ENCODE data around the gene LRIG2.
"Not testable (repeated sequence)": the region's sequence is repeated elsewhere in the genome, so short reads cannot be mapped to it uniquely, and the experiment has no call there.

Gene LRIG2

GRCh38 chr1:113072757-113073478 is at the start of gene LRIG2:
TSS of gene LRIG2 (plus strand) at chr1:113073198. CDS start at chr1:113073407, 209 bp downstream.
- peak within 1 kb of the TSS; percentile 91 for H3K27ac ChIP-seq
- TF ChIP-seq CTCF (IDR thresholded peaks at IDR 0.05) (peak; percentile 96), ZFX (IDR thresholded peaks at IDR 0.05; ENCODE audit: borderline replicate concordance) (no peak)

GRCh38 chr1:113023316-113023715 is 49.7 kb upstream of the LRIG2 start:
- not testable (repeated sequence) for H3K27ac ChIP-seq

- no peak for TF ChIP-seq CTCF (IDR thresholded peaks at IDR 0.05)
- no peak for TF ChIP-seq ZFX (IDR thresholded peaks at IDR 0.05; ENCODE audit: borderline replicate concordance)
- no peak overlapping the region for H3K27ac ChIP-seq
Measured at GRCh38 chr1:113027007-113027406, 46.0 kb upstream of the LRIG2 start.

GRCh38 chr1:113027449-113027848 is 45.5 kb upstream of the LRIG2 start:
- TF ChIP-seq ZFX (IDR thresholded peaks at IDR 0.05; ENCODE audit: borderline replicate concordance) = no peak
- TF ChIP-seq CTCF (IDR thresholded peaks at IDR 0.05) = no peak
- H3K27ac ChIP-seq = no peak overlapping the region

- no peak for TF ChIP-seq ZFX (IDR thresholded peaks at IDR 0.05; ENCODE audit: borderline replicate concordance)
- TF ChIP-seq CTCF (IDR thresholded peaks at IDR 0.05) = no peak
- no peak overlapping the region for H3K27ac ChIP-seq
Measured at GRCh38 chr1:113029822-113030221, 43.2 kb upstream of the LRIG2 start.

- TF ChIP-seq ZFX (IDR thresholded peaks at IDR 0.05; ENCODE audit: borderline replicate concordance) = no peak
- no peak for TF ChIP-seq CTCF (IDR thresholded peaks at IDR 0.05)
- H3K27ac ChIP-seq = no peak overlapping the region
Measured at GRCh38 chr1:113031171-113031933, 41.6 kb upstream of the LRIG2 start.

GRCh38 chr1:113035086-113035485 is 37.9 kb upstream of the LRIG2 start:
- TF ChIP-seq CTCF (IDR thresholded peaks at IDR 0.05) (no peak), ZFX (IDR thresholded peaks at IDR 0.05; ENCODE audit: borderline replicate concordance) (no peak)
- H3K27ac ChIP-seq = no peak overlapping the region
